ENCODE data around the gene TMEM115.

The TMEM115 gene

GRCh38 chr3:50327943-50328691 lies 31.2 kb downstream of the TMEM115 start, which contains the start of gene TUSC2:
TSS of gene TUSC2 (minus strand) at chr3:50328223. CDS start at chr3:50328099, 124 bp downstream.
- Histone ChIP-seq H3K4me1 (ENCODE audit: low read length) (peaks cover 14% of the 10 kb centered on the region), H3K9me3 (ENCODE audit: insufficient read depth, low read length) (no peaks in the 10 kb centered on the region), H3K4me3 (ENCODE audit: low read length) (peak within 1 kb of the TSS; percentile 91), H3K4me2 (ENCODE audit: low read length) (peak within 1 kb of the TSS; percentile 93), H3K9ac (ENCODE audit: low read length) (peak within 1 kb of the TSS; percentile 81), H3K27me3 (ENCODE audit: low read depth, low read length) (no peaks in the 10 kb centered on the region), H3K27ac (ENCODE audit: low read length) (peak within 1 kb of the TSS; percentile 22), H4K20me1 (ENCODE audit: insufficient read depth, low read length) (peaks cover 2% of the 10 kb centered on the region; the same call in 1 of the 2 replicates), H3K36me3 (replicated peaks; ENCODE audit: low read depth, low read length) (peaks cover 38% of the 10 kb centered on the region), H3K79me2 (ENCODE audit: low read length) (peaks cover 39% of the 10 kb centered on the region), H2AFZ (ENCODE audit: low read depth, low read length) (no peak within 1 kb of the TSS)
- TF ChIP-seq, protein P1, sequence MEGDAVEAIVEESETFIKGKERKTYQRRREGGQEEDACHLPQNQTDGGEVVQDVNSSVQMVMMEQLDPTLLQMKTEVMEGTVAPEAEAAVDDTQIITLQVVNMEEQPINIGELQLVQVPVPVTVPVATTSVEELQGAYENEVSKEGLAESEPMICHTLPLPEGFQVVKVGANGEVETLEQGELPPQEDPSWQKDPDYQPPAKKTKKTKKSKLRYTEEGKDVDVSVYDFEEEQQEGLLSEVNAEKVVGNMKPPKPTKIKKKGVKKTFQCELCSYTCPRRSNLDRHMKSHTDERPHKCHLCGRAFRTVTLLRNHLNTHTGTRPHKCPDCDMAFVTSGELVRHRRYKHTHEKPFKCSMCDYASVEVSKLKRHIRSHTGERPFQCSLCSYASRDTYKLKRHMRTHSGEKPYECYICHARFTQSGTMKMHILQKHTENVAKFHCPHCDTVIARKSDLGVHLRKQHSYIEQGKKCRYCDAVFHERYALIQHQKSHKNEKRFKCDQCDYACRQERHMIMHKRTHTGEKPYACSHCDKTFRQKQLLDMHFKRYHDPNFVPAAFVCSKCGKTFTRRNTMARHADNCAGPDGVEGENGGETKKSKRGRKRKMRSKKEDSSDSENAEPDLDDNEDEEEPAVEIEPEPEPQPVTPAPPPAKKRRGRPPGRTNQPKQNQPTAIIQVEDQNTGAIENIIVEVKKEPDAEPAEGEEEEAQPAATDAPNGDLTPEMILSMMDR (IDR thresholded peaks at IDR 0.05; ENCODE audit: low read depth, low read length), result no peak
- TF ChIP-seq EZH2phosphoT487 (IDR thresholded peaks at IDR 0.05; ENCODE audit: low read depth), result no peak

DNA sequence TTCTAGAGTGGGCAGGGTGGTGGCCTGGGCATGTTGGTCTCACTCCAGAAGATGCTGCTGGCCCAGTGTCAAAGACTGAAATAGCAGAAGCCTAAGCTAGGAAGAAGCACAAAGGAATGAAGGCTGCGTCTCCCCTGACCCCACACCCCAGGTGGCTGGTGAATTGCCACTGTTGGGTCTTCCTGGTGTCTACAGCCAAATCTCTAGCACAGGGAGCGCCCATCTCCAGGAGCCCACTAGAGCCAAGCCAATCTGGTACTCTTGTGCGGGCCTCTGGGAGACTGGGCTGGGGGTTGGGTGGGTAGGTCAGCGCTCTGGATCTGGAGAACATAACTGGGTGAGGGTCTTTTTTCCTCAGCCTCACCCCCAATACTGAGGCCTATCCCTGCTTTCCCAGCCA lies 32.2 kb downstream of the TMEM115 start:
- peak overlapping the region; percentile 81 for H3K9ac ChIP-seq (ENCODE audit: low read length)
- H3K4me2 ChIP-seq (ENCODE audit: low read length), result peak overlapping the region; percentile 93
- H3K4me3 ChIP-seq (ENCODE audit: low read length), result peak overlapping the region; percentile 91
- H3K27me3 ChIP-seq (ENCODE audit: low read depth, low read length), result no peaks in the 10 kb centered on the region
- no peaks in the 10 kb centered on the region for H3K9me3 ChIP-seq (ENCODE audit: insufficient read depth, low read length)
- TF ChIP-seq, protein P1 (IDR thresholded peaks at IDR 0.05; ENCODE audit: low read depth, low read length), result no peak
- TF ChIP-seq EZH2phosphoT487 (IDR thresholded peaks at IDR 0.05; ENCODE audit: low read depth), result no peak
- peaks cover 24% of the 10 kb centered on the region for H3K4me1 ChIP-seq (ENCODE audit: low read length)
- H3K27ac ChIP-seq (ENCODE audit: low read length), result no peak overlapping the region
- H3K36me3 ChIP-seq (replicated peaks; ENCODE audit: low read depth, low read length), result peaks cover 36% of the 10 kb centered on the region
- H4K20me1 ChIP-seq (ENCODE audit: insufficient read depth, low read length), result no peaks in the 10 kb centered on the region
- H3K79me2 ChIP-seq (ENCODE audit: low read length), result peaks cover 29% of the 10 kb centered on the region
- no peak overlapping the region for H2AFZ ChIP-seq (ENCODE audit: low read depth, low read length)

DNA sequence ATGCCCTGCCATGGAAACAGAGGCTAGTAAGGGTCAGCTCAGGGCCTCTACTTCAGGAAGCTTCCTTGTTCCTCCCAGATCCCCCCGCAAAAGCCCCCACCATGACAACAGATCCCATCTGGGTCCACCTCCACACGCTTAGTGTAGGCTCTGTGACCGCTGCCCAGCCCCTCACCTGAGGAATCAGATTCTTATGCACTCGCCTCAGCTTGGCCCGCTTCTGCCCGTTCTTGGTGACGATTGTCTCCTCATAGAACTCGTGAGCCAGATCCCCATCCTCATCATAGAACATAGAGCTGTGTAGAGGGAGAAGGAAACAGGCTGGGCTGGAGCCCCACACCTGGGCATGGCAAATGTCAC lies 33.2 kb downstream of the TMEM115 start:
- TF ChIP-seq, protein P1 (IDR thresholded peaks at IDR 0.05; ENCODE audit: low read depth, low read length), result no peak
- TF ChIP-seq EZH2phosphoT487 (IDR thresholded peaks at IDR 0.05; ENCODE audit: low read depth), result no peak
- Histone ChIP-seq H3K4me3 (ENCODE audit: low read length) (no peak overlapping the region), H3K9ac (ENCODE audit: low read length) (no peak overlapping the region), H3K79me2 (ENCODE audit: low read length) (peaks cover 19% of the 10 kb centered on the region), H3K4me2 (ENCODE audit: low read length) (no peak overlapping the region), H3K27me3 (ENCODE audit: low read depth, low read length) (no peaks in the 10 kb centered on the region), H3K9me3 (ENCODE audit: insufficient read depth, low read length) (no peaks in the 10 kb centered on the region), H4K20me1 (ENCODE audit: insufficient read depth, low read length) (no peaks in the 10 kb centered on the region), H3K36me3 (replicated peaks; ENCODE audit: low read depth, low read length) (peaks cover 27% of the 10 kb centered on the region), H2AFZ (ENCODE audit: low read depth, low read length) (no peak overlapping the region), H3K4me1 (ENCODE audit: low read length) (peaks cover 28% of the 10 kb centered on the region), H3K27ac (ENCODE audit: low read length) (no peak overlapping the region)

DNA sequence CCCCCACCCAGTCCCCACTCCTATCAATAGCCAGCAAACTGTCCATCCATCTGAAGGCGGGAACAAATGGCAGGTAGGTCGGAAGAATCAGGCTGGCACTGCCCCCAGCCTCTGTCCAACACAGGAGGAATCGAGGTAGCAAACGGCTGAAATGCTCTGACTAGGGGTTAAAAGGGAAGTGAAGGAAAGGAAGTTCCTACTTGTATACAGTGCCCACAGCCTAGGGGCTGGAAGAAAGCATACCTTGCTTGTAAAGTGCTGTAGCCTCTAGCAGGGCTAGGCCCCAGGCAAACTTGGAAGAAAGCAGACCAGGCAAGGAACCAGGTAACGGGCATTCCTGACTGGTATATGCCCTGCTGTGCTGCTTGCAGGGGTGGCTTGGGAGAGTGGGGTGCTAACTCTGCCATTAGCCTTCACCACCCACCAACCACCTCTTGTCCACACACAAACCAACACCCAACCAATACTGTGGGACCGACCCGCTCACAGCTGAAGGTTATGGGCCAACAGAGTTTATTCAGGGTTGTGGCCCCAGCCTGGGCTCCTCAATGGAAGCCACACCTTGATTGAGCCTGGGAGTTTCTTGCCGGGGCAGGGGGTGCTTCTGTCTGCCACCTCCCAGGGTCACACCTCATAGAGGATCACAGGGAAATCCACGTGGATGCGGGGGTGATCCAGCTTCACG lies 33.7 kb downstream of the TMEM115 start:
- Histone ChIP-seq H3K4me2 (ENCODE audit: low read length) (no peak overlapping the region), H3K9ac (ENCODE audit: low read length) (no peak overlapping the region), H3K9me3 (ENCODE audit: insufficient read depth, low read length) (no peaks in the 10 kb centered on the region)

More for the DNA sequence above, 33.7 kb downstream of the TMEM115 start:
- H3K79me2 ChIP-seq (ENCODE audit: low read length), result peaks cover 22% of the 10 kb centered on the region
- peaks cover 28% of the 10 kb centered on the region for H3K4me1 ChIP-seq (ENCODE audit: low read length)
- H2AFZ ChIP-seq (ENCODE audit: low read depth, low read length), result no peak overlapping the region
- H3K27ac ChIP-seq (ENCODE audit: low read length), result no peak overlapping the region
- H4K20me1 ChIP-seq (ENCODE audit: insufficient read depth, low read length), result no peaks in the 10 kb centered on the region
- H3K27me3 ChIP-seq (ENCODE audit: low read depth, low read length), result no peaks in the 10 kb centered on the region
- H3K36me3 ChIP-seq (replicated peaks; ENCODE audit: low read depth, low read length), result peaks cover 21% of the 10 kb centered on the region
- TF ChIP-seq, protein P1 (IDR thresholded peaks at IDR 0.05; ENCODE audit: low read depth, low read length), result no peak
- TF ChIP-seq EZH2phosphoT487 (IDR thresholded peaks at IDR 0.05; ENCODE audit: low read depth), result no peak
- no peak overlapping the region for H3K4me3 ChIP-seq (ENCODE audit: low read length)
